NCI-H510A treated with DMSO at 0.1 percent for 48 hours (cell line): ENCODE results near the gene MS4A15.
A peak's percentile ranks its signal among the peaks of the same experiment; 100 is the strongest.
"Not testable (repeated sequence)": the region's sequence is repeated elsewhere in the genome, so short reads cannot be mapped to it uniquely, and the experiment has no call there.

Source experiments
- DNase-seq: peaks from one replicate; lab custom pipeline; 2025; lab: John Stamatoyannopoulos, UW

MS4A15 gene

DNA sequence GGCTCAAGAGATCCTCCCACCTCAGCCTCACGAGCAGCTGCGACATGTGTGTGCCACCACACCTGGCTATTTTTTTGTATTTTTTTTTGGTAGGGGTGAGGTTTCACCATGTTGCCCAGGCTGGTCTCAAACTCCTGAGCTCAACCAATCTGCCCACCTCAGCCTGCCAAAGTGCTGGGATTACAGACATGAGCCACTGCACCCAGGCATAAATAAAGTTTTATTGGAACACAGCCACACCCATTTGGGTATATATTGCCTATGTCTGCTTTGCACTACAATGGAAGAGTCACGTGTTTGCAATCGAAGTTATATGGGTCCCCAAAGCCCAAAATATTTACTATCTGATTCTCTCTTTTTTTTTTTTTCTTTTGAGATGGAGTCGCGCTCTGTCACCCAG lies 1.8 kb upstream of the MS4A15 start:
- DNase-seq: no peak

DNA sequence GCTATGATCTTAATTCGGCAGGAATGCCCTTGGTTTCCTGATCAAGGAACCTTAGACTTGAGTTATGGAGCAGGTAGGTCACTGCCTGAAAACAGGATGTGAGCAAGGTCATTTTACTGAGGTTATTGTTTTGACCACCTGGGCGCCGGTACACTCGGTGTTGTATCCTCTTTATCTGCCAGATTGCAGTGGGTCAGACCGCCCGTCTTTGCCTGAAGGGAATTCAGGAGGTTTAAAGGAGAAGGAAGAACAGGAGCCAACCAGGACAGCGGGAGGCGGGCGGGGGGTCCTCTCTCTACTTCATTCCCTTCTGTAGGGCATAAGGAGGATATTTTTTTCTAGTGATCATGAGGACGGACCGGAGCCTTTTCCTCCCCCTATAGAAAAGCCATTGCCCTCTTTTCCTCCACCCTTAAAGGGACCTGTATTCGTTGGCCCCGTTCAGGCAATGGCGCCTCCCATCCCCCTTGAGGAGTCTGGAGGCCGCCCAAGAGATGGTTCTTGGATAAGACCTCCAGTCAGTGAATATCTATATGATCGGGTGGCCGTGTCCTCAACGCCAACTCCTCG lies 649 bp downstream of the MS4A15 start:
- DNase-seq: no peak

DNA sequence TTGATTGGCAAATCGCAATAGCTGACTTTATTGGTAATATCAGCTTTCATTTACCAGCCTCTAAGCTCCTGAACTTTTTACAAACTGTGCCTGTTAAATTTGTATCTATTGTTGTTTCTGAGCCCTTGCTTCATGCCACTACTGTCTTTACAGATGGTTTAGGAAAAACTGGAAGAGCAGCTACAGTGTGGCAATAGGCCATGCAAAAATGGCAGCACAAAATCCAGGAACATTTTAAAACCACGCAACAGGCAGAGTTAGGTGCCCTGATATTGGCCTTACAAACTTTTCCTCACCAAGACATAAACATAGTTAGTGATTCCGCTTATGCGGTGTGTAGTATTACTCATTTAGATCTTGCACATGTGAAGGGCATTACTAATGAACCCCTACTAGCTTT lies 2.0 kb downstream of the MS4A15 start:
- DNase-seq: not testable (repeated sequence)

DNA sequence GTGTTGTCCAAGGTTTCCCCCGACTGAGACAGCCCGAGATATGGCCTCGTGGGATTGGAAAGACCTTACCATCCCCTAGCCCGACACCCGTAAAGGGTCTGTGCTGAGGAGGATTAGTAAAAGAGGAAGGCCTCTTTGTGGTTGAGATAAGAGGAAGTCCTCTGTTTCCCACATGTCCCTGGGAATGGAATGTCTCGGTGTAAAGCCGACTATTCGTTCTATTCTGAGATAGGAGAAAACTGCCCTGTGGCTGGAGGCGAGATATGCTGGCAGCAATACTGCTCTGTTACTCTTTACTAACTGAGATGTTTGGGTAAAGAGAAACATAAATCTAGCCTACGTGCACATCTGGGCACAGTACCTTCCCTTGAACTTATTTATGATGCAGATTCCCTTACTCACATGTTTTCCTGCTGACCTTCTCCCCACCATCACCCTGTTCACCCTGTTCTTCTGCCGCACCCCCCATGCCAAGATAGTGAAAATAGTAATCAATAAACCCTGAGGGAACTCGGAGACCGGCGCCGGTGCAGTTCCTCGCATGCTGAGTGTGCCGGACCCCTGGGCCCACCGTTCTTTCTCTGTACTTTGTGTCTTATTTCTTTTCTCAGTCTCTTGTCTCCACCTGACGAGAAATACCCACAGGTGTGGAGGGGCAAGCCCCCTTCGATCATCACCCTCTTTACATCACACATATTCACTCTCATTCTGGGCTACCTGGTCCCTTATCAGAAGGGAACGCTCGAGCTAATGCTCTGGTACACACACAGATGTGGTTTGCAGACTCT lies 3.0 kb downstream of the MS4A15 start:
- not testable (repeated sequence) for DNase-seq

DNA sequence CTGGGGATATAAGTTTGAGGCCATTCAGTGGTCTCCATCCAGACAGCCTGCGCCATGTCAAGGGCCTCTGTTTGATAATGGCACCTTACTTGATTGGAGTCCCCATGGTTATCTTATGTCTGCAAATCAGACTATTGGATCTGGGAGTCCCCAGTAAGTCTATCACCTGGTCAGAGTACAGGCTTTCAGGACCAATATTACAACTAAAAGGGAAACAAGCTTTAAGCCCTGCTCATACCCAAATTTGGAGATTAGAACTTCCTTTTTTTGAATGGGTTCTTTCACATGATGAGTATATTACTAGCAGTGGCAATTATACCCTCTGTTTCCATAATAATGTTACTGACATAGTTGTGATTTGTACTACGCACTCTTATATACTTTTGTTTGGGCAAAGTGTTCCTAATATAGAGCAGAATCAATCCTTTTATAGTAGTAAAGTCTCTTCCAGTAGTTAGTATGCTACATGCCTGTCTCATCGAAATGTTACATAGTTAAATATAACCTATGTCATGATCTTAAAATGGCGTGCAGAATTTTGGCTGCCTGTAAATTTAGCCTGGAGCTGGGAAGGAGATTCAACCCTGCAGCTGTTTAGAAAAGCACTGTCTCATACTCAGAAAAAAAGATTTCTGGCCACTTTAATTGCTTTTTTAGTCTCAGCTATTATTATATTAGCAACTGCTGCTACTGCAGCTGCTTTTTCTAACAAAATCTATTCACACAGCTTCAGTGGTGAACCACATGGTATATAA lies 4.9 kb downstream of the MS4A15 start:
- no peak for DNase-seq

DNA sequence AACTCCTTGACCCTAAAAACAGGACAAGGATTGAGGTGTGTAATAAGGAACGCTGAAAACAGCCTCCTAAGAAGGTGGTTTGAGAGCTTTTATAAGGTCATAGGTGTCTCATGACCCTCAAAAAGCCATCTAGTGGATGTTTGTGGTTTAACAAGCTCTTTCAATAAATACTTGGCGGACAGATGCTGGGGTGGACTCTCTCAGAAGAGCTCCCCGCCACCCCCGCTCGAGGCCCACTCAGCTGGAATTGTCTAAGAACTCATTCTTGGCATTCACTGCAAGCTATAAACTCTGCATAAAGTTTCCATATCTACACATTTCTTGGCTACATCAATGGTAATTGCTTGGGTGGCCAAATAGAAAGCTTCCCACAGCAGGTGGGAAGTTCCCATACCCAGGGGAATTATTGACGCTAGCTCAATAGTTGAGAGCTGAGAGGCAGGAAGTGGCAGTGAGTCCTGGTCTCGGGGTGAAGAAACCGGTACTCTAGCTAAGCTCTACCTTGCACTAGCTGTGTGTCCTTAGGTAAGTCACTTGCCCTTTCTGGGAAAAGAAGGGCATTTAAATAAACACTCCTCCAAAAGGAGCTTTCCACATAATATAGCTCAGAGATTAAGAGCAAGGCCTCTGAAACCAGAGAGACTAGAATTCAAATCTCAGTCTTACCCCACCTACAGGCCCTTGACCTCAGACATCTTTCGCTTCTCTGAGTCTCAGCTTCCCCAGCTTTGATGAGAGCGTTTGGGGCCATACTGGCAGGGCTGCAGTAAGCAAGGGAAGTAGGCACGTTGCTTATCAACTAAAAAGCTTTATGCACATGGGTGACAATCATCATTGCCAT lies 6.4 kb downstream of the MS4A15 start:
- DNase-seq: no peak

DNA sequence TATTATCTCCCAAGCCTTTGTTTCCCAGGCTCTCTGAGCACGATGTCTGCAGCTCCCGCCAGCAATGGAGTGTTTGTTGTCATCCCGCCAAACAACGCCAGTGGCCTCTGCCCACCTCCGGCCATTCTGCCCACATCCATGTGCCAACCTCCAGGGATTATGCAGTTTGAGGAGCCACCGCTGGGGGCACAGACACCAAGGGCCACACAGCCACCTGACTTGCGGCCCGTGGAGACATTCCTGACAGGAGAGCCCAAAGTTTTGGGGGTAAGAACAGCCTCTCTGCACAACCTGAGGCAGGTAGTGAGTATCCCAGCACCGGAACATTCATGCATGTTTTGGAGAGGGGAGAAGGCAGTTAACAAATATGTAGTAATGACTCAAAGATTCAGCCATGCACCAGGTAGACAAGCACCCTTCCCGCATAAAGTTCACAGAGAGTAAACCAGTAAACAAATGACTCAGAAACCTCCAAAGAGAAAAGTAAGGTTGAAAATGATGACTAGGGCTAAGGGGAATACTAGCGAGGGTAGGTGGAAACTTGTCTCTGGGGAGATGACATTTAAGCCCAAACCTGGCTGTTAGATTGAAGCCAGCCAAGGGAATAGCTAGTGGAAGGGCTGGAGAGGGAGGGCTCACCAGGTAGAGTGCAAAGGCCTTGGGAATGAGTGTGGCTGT lies 7.2 kb downstream of the MS4A15 start:
- no peak for DNase-seq

DNA sequence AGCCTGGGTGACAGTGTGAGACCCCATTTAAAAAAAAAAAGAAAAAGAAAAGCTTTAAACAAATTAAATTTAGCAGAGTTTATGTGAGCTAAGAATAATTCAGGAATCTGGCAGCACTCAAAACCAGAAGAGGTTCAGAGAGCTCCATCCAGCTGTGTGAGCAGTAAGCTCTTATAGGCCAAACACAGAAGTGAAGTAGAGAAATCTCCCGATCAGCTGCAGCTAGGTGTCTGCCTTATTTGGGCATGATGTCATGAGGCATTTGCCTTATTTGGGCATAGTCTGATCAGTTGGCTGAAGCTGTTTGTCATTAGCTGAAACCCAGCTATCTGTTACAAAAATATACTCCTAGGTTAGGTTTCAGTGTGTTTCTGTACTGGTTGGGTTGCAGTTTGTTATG lies 8.2 kb downstream of the MS4A15 start:
- DNase-seq: no peak

DNA sequence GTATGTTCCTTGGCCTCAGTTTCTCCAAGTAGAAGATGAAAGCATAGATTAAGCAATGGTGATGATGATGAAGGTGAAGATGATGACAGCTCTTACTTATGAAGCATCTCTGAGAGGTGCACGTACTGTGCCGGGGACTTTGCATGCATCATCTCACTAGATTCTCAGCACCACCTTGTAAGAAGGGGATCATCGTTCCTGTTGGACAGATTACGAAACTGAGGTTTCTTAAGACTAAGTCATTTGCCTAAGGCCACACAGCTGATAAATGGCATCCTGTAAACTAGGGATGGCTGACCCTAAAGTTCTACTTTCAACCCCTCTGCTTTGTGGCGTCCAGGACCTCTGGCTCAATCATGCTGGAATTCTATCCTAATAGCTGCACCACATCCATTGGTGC lies 8.7 kb downstream of the MS4A15 start:
- DNase-seq: no peak

DNA sequence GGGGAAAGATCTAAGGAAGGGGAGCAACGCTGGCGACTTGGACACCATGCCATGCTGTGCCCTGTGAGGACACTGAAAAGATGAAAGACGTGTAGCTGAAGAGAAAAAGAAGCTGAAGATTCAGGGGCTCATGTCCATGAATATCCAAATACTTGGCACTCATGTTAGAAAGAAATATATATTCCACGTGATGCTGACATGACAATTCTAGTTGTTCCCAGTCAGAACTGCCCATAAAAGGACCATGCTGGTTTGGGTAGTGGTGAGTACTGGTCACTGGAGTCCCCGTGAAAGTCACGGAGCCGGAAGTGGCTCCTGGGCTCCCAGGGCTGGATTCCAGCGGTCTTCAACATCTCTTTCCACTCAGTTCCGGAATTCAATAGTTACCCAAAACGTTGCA lies 9.9 kb downstream of the MS4A15 start:
- no peak for DNase-seq

DNA sequence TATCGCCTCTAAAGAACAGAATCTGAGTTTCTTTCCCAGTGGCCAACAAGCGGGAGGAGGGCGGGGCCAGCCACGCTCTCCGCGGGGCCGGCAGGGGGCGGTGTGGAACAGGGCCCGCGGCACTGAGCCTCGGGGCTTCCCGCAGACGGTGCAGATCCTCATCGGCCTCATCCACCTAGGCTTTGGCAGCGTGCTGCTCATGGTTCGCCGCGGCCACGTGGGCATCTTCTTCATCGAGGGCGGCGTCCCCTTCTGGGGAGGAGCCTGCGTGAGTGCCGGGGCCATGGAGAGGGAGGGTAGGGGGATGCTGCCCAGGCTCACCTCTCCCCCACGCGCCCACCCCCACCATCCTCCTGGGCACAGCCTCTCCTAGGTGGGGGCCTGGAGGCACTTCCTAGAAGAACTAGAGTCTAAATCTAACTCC lies 10.7 kb downstream of the MS4A15 start:
- no peak for DNase-seq

DNA sequence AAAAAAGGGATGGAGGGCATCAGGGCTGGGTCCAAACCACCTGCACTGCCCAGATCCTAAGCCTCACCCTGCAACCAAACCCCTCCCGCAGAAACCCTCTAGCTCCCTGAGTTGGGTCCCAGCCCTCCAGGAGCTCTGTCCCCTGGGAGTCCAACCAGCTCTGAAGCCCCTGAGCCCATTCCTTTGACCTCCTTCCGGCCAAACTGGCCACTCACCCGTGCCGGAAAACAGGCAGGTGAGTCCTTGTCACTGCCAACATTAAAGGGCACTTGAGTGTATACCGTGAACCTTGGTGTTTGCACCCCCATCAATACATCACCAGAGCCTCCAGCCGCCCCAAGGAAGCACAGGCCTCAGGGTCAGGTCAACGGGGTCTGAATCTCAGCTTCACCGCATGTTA lies 11.5 kb downstream of the MS4A15 start:
- DNase-seq: no peak

DNA sequence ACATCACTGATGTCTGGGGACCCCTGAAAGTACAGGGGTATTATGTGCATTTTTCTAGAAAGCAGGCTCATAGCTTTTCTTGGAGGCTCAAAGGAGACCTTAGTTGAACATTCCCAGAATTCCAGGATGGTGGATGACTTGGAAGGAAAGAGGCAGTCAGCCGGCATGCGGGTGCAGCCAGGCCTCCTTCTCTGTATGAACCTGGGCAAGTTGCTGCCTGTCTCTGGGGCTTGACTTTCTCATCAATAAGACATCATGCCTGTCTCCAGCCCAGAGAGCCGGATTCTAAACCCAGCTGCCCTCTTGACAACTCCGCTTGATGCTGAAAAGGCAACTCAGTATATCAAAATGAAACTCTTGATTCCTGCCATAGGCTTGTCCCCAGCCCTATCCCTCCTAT lies 12.6 kb downstream of the MS4A15 start:
- DNase-seq: no peak

DNA sequence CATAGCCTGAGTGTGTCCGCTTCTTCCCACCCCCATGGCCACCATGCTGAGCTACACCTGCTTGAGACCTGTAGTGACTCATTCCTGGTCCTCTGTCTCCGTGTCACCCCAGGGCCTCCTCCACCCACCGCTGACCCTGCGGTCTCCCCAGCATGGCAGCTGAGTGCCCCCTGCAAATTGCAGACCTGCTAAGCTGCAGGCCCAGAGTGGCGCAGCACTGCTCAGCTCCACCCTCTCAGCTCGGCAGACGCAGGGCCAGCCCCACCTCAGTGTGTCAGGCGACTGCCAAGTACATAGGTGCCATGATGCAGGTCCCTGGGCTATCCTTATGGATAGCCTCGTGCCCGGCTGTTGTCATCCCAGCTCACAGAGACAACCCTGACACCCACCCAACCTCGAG lies 13.1 kb downstream of the MS4A15 start:
- DNase-seq: no peak

DNA sequence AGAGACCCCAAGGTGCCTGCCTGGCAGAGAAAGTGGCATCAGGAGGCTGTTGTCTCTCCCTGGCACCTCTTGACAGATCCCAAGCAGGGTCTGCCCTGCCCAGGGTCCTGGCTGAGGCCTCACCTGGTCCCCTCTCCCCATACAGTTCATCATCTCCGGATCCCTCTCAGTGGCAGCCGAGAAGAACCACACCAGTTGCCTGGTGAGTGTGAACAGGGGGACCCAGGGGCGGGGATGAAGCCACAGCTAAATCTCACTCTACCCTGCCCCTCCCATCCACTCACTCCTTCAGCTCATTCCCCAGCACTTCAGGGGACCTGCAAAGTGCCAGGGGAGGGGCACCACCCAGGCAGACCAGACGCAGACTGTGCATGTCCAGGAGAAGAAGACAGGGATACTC lies 14.5 kb downstream of the MS4A15 start:
- DNase-seq: no peak

DNA sequence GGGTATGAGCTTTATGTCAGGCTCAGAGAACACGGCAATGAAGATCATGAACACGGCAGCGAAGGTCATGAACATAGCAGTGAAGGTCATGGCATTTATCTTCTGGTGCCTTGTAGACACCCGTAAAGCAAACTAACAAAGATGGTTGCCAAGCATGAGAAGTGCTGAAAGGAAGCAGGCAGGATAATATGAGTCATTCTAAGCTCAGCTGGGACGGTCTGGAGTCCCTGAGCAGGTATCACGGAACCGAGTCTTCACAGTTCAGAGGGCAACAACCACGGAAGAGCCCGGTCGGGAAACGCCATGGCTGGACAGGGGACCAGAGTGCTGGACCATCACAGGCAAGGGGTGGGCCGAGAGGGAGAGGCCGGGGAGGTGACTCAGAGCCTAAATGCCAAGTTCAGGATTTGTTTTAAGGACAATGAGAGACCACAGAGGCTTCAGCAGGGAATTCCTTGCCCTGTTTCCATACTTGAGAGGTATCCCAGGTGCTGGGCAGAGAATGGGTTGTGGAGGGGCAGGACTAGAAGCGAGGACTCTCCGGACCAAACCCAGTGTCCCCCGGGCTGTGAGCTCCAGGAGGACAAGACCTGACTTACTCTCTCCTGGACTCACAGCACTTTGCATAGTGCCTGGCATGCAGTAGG lies 15.3 kb downstream of the MS4A15 start:
- DNase-seq: no peak

DNA sequence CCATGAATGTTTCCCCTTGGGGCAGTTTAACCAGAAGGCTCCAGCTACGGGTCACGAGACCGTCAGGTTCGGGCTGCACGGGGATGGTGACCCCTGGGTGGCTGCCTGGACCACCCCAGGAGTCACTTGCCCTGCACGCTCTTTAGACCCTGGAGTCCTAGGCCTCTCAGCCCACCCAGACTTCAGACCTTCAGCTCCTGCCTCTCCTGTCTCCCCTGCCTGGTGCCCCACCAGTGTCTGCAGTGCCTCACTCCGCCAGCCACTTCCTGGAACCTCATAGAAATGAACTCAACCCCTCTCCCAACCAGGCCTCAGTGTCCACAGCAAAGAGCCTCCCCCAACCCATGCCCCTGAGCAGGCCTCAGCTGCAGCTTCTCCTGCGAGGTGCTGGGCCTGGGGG lies 16.0 kb downstream of the MS4A15 start:
- DNase-seq: no peak

DNA sequence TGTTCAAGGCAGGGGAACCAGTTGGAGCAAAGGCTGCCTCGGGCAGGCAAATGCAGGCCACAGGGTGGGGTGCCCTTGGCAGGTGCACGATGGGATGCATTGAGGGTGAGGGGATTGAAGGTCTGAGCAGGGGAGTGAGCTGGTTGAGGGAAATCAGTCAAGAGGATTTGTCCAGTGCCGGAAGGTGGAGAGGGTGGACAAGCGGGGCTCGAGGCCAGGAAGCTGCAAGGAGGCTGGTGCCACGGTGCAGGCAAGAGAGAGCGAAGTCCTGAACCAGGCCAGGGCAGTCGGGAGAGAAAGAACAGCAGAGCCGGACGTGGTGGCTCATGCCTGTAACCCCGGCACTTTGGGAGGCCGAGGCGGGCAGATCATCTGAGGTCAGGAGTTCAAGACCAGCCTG lies 18.1 kb downstream of the MS4A15 start:
- no peak for DNase-seq

DNA sequence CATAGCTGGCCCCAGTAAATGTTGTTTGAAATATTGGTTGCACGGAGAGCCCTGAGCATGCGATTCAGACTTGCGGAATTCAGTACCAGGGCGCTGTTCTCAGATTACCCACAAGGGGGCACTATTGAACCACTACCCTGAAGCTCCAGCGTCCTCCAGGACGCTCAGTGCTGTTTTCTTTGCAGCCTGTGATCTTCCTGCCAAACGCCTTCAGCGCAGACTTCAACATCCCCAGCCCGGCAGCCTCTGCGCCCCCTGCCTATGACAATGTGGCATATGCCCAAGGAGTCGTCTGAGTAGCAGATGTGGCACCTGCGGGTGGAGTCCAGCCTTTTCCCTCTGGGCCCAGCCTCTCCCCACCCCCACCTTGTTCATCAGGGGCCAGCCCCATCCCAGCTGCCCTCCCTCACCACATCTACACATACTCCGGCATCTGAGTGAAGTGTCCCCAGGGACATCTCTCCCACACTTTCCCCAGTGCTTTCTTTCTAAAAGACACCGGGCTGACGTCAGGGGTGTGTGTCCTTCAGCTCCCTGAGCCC lies 18.8 kb downstream of the MS4A15 start:
- peak; percentile 87 for DNase-seq

DNA sequence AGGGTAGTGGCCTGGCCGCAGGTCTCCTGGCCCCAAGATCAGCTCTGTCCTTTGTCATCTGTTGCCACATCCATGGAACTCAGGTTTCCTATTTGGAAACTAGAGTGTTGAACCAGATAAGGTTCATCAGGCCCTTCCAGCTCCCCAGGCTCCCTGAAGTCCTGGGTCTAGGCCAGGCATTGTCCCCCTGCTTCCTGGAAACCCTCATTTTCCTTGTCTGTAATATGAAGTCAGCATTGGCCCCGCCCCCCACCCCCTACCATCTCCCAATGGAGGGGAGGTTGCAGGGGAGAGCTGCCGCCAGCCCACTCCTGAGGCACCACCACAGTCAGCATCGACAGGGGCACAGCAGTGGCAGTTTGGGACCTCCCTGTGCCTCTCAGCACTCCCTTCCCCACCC lies 19.5 kb downstream of the MS4A15 start:
- DNase-seq: no peak

DNA sequence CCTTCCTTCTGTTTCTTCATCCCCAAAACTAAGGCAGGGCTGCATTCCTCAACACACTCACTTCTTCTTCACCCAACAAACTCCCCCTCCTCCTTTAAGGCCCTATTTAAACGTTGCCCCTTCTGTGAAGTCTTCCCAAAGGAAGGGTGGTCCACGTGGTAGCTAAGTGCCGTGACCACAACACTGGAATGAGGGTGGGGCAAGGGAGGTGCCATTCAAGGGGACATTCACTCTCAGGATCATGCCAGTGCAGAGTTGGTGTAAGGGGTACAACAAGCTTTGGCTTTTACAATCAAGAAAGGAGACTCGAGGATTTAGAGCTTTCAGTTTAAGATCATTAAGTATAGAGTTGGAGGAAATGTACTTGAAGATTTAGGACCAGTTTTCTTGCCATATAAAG lies 20.4 kb downstream of the MS4A15 start:
- DNase-seq: no peak
